ENCODE results near the gene PATZ1. TPM values are rescaled to one million over a fixed set of nuclear protein-coding genes. Genes with fewer than 3 reads are reported as not detected.

PATZ1 gene
- total and polyA plus RNA-seq, 9 of the 15 experiments (the other 6 are each of a cell fraction or from before 2014, with no cell fraction given), result 0.63 to 7.8 (median 4.2) TPM

DNA sequence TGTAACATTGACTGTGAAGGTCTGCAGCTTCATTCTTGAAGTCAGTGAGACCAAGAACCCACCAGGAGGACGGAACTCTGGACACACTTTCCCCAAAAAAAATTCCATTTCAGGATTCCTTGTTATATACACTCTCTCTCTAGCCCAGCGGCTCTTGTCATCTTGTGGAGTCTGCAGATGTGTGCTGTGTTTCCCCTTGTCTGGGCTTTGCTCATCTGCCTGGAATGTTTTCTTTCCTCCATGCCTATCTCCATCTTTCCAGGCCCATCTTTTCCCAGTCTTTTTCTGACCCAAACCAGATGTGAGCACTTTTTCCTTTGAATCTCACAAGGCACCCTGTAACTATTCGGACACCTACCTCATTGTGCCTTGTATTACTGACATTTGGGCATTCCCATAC is 48.2 kb upstream of the PATZ1 start (continued):
- TF ChIP-seq, protein P1, sequence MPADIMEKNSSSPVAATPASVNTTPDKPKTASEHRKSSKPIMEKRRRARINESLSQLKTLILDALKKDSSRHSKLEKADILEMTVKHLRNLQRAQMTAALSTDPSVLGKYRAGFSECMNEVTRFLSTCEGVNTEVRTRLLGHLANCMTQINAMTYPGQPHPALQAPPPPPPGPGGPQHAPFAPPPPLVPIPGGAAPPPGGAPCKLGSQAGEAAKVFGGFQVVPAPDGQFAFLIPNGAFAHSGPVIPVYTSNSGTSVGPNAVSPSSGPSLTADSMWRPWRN (IDR thresholded peaks at IDR 0.05; ENCODE audit: low read depth), result no peak
- TF ChIP-seq PHB2 (IDR thresholded peaks at IDR 0.05; ENCODE audit: low read depth) (no peak), CREBBP (IDR thresholded peaks at IDR 0.05; ENCODE audit: low read depth, low read length) (no peak), SMARCA5 (IDR thresholded peaks at IDR 0.05) (no peak), ZNF75A (CRISPR knock-in tag; IDR thresholded peaks at IDR 0.05) (no peak)
- TF ChIP-seq, protein P2, sequence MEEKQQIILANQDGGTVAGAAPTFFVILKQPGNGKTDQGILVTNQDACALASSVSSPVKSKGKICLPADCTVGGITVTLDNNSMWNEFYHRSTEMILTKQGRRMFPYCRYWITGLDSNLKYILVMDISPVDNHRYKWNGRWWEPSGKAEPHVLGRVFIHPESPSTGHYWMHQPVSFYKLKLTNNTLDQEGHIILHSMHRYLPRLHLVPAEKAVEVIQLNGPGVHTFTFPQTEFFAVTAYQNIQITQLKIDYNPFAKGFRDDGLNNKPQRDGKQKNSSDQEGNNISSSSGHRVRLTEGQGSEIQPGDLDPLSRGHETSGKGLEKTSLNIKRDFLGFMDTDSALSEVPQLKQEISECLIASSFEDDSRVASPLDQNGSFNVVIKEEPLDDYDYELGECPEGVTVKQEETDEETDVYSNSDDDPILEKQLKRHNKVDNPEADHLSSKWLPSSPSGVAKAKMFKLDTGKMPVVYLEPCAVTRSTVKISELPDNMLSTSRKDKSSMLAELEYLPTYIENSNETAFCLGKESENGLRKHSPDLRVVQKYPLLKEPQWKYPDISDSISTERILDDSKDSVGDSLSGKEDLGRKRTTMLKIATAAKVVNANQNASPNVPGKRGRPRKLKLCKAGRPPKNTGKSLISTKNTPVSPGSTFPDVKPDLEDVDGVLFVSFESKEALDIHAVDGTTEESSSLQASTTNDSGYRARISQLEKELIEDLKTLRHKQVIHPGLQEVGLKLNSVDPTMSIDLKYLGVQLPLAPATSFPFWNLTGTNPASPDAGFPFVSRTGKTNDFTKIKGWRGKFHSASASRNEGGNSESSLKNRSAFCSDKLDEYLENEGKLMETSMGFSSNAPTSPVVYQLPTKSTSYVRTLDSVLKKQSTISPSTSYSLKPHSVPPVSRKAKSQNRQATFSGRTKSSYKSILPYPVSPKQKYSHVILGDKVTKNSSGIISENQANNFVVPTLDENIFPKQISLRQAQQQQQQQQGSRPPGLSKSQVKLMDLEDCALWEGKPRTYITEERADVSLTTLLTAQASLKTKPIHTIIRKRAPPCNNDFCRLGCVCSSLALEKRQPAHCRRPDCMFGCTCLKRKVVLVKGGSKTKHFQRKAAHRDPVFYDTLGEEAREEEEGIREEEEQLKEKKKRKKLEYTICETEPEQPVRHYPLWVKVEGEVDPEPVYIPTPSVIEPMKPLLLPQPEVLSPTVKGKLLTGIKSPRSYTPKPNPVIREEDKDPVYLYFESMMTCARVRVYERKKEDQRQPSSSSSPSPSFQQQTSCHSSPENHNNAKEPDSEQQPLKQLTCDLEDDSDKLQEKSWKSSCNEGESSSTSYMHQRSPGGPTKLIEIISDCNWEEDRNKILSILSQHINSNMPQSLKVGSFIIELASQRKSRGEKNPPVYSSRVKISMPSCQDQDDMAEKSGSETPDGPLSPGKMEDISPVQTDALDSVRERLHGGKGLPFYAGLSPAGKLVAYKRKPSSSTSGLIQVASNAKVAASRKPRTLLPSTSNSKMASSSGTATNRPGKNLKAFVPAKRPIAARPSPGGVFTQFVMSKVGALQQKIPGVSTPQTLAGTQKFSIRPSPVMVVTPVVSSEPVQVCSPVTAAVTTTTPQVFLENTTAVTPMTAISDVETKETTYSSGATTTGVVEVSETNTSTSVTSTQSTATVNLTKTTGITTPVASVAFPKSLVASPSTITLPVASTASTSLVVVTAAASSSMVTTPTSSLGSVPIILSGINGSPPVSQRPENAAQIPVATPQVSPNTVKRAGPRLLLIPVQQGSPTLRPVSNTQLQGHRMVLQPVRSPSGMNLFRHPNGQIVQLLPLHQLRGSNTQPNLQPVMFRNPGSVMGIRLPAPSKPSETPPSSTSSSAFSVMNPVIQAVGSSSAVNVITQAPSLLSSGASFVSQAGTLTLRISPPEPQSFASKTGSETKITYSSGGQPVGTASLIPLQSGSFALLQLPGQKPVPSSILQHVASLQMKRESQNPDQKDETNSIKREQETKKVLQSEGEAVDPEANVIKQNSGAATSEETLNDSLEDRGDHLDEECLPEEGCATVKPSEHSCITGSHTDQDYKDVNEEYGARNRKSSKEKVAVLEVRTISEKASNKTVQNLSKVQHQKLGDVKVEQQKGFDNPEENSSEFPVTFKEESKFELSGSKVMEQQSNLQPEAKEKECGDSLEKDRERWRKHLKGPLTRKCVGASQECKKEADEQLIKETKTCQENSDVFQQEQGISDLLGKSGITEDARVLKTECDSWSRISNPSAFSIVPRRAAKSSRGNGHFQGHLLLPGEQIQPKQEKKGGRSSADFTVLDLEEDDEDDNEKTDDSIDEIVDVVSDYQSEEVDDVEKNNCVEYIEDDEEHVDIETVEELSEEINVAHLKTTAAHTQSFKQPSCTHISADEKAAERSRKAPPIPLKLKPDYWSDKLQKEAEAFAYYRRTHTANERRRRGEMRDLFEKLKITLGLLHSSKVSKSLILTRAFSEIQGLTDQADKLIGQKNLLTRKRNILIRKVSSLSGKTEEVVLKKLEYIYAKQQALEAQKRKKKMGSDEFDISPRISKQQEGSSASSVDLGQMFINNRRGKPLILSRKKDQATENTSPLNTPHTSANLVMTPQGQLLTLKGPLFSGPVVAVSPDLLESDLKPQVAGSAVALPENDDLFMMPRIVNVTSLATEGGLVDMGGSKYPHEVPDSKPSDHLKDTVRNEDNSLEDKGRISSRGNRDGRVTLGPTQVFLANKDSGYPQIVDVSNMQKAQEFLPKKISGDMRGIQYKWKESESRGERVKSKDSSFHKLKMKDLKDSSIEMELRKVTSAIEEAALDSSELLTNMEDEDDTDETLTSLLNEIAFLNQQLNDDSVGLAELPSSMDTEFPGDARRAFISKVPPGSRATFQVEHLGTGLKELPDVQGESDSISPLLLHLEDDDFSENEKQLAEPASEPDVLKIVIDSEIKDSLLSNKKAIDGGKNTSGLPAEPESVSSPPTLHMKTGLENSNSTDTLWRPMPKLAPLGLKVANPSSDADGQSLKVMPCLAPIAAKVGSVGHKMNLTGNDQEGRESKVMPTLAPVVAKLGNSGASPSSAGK (IDR thresholded peaks at IDR 0.05), result no peak

All from K562 (cell line).